H1 (cell line): ENCODE results near the gene SYNJ2. TPM values are rescaled to one million over a fixed set of nuclear protein-coding genes. Genes with fewer than 3 reads are reported as not detected.

Source experiments
- CTCF ChIA-PET: fragments of 300-600 bp; sonication (Branson Sonifier 250); formaldehyde crosslinking; loops from one replicate; lab custom pipeline; 2021; ENCODE audit not compliant: partially characterized antibody; lab: Charles Lee
- POLR2A ChIA-PET: fragments of 300-600 bp; sonication (Branson Sonifier 250); formaldehyde crosslinking; loops from one replicate; lab custom pipeline; 2021; ENCODE audit warnings: inconsistent platforms; ENCODE audit not compliant: partially characterized antibody; lab: Charles Lee
- DNase-seq, 2 experiments: peaks; one replicate each; pipeline versions ENCODE4 v3.0.0 to v3.0.0-alpha.2; 2010 to 2022; ENCODE audit warnings: low spot score in 2 of 2, low read depth in 1 of 2, mixed read lengths in 1 of 2
- FAIRE-seq: peaks from 2 replicates; lab custom pipeline; 2011; peaks lifted over from hg19 to GRCh38; lab: Jason Lieb, UNC
- H2AFZ ChIP-seq: 2 replicates; pipeline ENCODE4 v1.8.1; 2012; ENCODE audit warnings: low read length, inconsistent platforms
- H2AK5ac ChIP-seq: 2 replicates; pipeline ENCODE4 v1.6.1; 2013; ENCODE audit warnings: low read depth, low read length
- H2BK120ac ChIP-seq: replicated peaks from 2 replicates; pipeline ENCODE3; 2013; ENCODE audit warnings: low read depth, low read length, inconsistent platforms
- H2BK12ac ChIP-seq: 2 replicates; pipeline ENCODE4 v1.6.1; 2013; ENCODE audit warnings: low read depth, low read length
- H2BK15ac ChIP-seq: 2 replicates; pipeline ENCODE4 v1.6.1; 2013; ENCODE audit warnings: low read length
- H2BK20ac ChIP-seq: 2 replicates; pipeline ENCODE4 v1.6.1; 2013; ENCODE audit warnings: low read length
- H2BK5ac ChIP-seq: 2 replicates; pipeline ENCODE4 v1.6.1; 2013; ENCODE audit warnings: low read depth, low read length
- H3K14ac ChIP-seq: 2 replicates; pipeline ENCODE4 v1.6.1; 2013; ENCODE audit warnings: inconsistent platforms; ENCODE audit not compliant: insufficient read length
- H3K18ac ChIP-seq: 2 replicates; pipeline ENCODE4 v1.6.1; 2013; ENCODE audit warnings: low read length; ENCODE audit errors: extremely low read depth
- H3K23ac ChIP-seq: 2 replicates; pipeline ENCODE4 v1.6.1; 2013; ENCODE audit warnings: inconsistent platforms; ENCODE audit not compliant: insufficient read length
- H3K23me2 ChIP-seq: 2 replicates; pipeline ENCODE4 v1.6.1; 2013; ENCODE audit warnings: low read depth, low read length
- H3K27ac ChIP-seq: 2 replicates; pipeline ENCODE4 v1.6.1; 2011; ENCODE audit warnings: low read depth, low read length, inconsistent platforms
- H3K27me3 ChIP-seq, 4 experiments: replicated peaks in 1 of 4; 1 replicate in 1 of 4; 2 replicates in 3 of 4; pipeline versions ENCODE4 v1.6.1 to v1.8.1; 2011 to 2013; ENCODE audit warnings: low read length in 3 of 4, mild to moderate bottlenecking in 3 of 4, inconsistent platforms in 2 of 4, mixed read lengths in 2 of 4, moderate library complexity in 1 of 4; ENCODE audit not compliant: control insufficient read depth in 3 of 4, insufficient read depth in 3 of 4; ENCODE audit errors: extremely low read depth in 1 of 4
- H3K36me3 ChIP-seq, 4 experiments: 2 replicates each; pipeline versions ENCODE4 v1.6.1 to v1.8.1; 2011 to 2013; ENCODE audit warnings: mild to moderate bottlenecking in 4 of 4, low read length in 3 of 4, moderate library complexity in 2 of 4, control low read depth in 1 of 4, inconsistent platforms in 1 of 4; ENCODE audit not compliant: insufficient read depth in 4 of 4, control insufficient read depth in 2 of 4
- H3K4ac ChIP-seq: replicated peaks from 2 replicates; pipeline ENCODE3; 2013; ENCODE audit warnings: low read length, low read depth, mixed read lengths, inconsistent platforms; ENCODE audit not compliant: insufficient read length
- H3K4me1 ChIP-seq, 4 experiments: replicated peaks in 1 of 4; 1 replicate in 1 of 4; 2 replicates in 3 of 4; pipeline versions ENCODE4 v1.6.1 to v1.8.1; 2011 to 2013; ENCODE audit warnings: low read length in 3 of 4, inconsistent platforms in 2 of 4, mixed read lengths in 1 of 4; ENCODE audit not compliant: insufficient read depth in 4 of 4, control insufficient read depth in 3 of 4
- H3K4me2 ChIP-seq, 2 experiments: 2 replicates each; pipeline versions ENCODE4 v1.6.1 to v1.8.1; 2011 to 2013; ENCODE audit warnings: low read depth in 2 of 2, low read length in 2 of 2, control low read depth in 1 of 2, inconsistent platforms in 1 of 2, mild to moderate bottlenecking in 1 of 2; ENCODE audit not compliant: insufficient read depth in 1 of 2
- H3K4me3 ChIP-seq, 4 experiments: fragments of 200-600, 300-600 bp in 1 of 4; sonication (generic), shearing (Covaris generic), sonication (Bioruptor Twin) in 1 of 4; 2 replicates each; pipeline versions ENCODE4 v1.5.1 to v1.8.1; 2011 to 2016; ENCODE audit warnings: low read length in 4 of 4, low read depth in 3 of 4, control low read depth in 2 of 4, inconsistent platforms in 2 of 4, mild to moderate bottlenecking in 2 of 4, mixed read lengths in 1 of 4, moderate library complexity in 1 of 4; ENCODE audit not compliant: insufficient read depth in 2 of 4; ENCODE audit errors: extremely low read depth in 1 of 4
- H3K56ac ChIP-seq: replicated peaks from 2 replicates; pipeline ENCODE3; 2013; ENCODE audit warnings: low read depth, mild to moderate bottlenecking, mixed read lengths, low read length, inconsistent platforms; ENCODE audit not compliant: insufficient read length
- H3K79me1 ChIP-seq: 2 replicates; pipeline ENCODE4 v1.6.1; 2013; ENCODE audit warnings: low read depth, low read length, control low read depth
- H3K79me2 ChIP-seq, 2 experiments: 2 replicates each; pipeline versions ENCODE4 v1.6.1 to v1.8.1; 2012 to 2013; ENCODE audit warnings: low read length in 2 of 2, mild to moderate bottlenecking in 2 of 2, inconsistent platforms in 1 of 2; ENCODE audit not compliant: insufficient read depth in 2 of 2, control insufficient read depth in 1 of 2
- H3K9ac ChIP-seq, 4 experiments: replicated peaks in 1 of 4; 1 replicate in 1 of 4; 2 replicates in 3 of 4; pipeline versions ENCODE4 v1.6.1 to v1.8.1; 2011 to 2013; ENCODE audit warnings: low read depth in 3 of 4, low read length in 3 of 4, control low read depth in 2 of 4, mild to moderate bottlenecking in 2 of 4, moderate library complexity in 2 of 4, inconsistent platforms in 1 of 4; ENCODE audit errors: extremely low read depth in 1 of 4
- H3K9me3 ChIP-seq, 2 experiments: 2 replicates each; pipeline versions ENCODE4 v1.6.1 to v1.8.1; 2012 to 2013; ENCODE audit warnings: mild to moderate bottlenecking in 2 of 2, moderate library complexity in 2 of 2, control low read depth in 1 of 2, inconsistent platforms in 1 of 2, low read depth in 1 of 2, low read length in 1 of 2, mixed read lengths in 1 of 2; ENCODE audit not compliant: insufficient read depth in 2 of 2
- H4K20me1 ChIP-seq, 2 experiments: replicated peaks in 1 of 2; 2 replicates each; pipeline versions ENCODE3 to v1.8.1; 2011 to 2013; ENCODE audit warnings: inconsistent platforms in 2 of 2, low read length in 2 of 2, mild to moderate bottlenecking in 1 of 2; ENCODE audit not compliant: insufficient read depth in 2 of 2, control insufficient read depth in 1 of 2
- H4K5ac ChIP-seq: 2 replicates; pipeline ENCODE4 v1.6.1; 2013; ENCODE audit warnings: low read length, low read depth, mixed read lengths, inconsistent platforms; ENCODE audit not compliant: insufficient read length
- H4K8ac ChIP-seq: 2 replicates; pipeline ENCODE4 v1.8.0; 2013; ENCODE audit warnings: mild to moderate bottlenecking, moderate library complexity, low read length, inconsistent platforms; ENCODE audit not compliant: insufficient read depth; ENCODE audit errors: extremely low read depth
- H4K91ac ChIP-seq: replicated peaks from 2 replicates; pipeline ENCODE3; 2013; ENCODE audit warnings: low read length, mixed read lengths, inconsistent platforms; ENCODE audit not compliant: insufficient read length
- ASH2L ChIP-seq: fragments of 200-600, 300-600 bp; sonication (generic); IDR thresholded peaks from one replicate; pipeline ENCODE4 v1.7.1; 2017; ENCODE audit warnings: low read length
- BCL11A ChIP-seq, 2 experiments: IDR thresholded peaks; one replicate each; pipeline ENCODE4 v1.6.1; 2011; ENCODE audit warnings: low read depth in 2 of 2, low read length in 2 of 2, mild to moderate bottlenecking in 2 of 2
- EZH2 ChIP-seq: fragments of 200-600 bp; sonication (generic); IDR thresholded peaks from 2 replicates; pipeline ENCODE4 v1.7.1; 2012; ENCODE audit warnings: low read depth, mild to moderate bottlenecking, moderate library complexity, low read length, inconsistent platforms; ENCODE audit not compliant: severe bottlenecking
- NANOG ChIP-seq: IDR thresholded peaks from 2 replicates; pipeline ENCODE4 v1.6.1; 2011; ENCODE audit warnings: low read length, low read depth, mild to moderate bottlenecking, inconsistent platforms; ENCODE audit not compliant: insufficient read depth, poor library complexity, severe bottlenecking
- NRF1 ChIP-seq: IDR thresholded peaks from 2 replicates; pipeline ENCODE4 v1.6.1; 2011; ENCODE audit warnings: mild to moderate bottlenecking, low read depth, low read length, improper control_type of control experiment
- PHF8 ChIP-seq: fragments of 200-600 bp; sonication (generic); conservative IDR thresholded peaks from 2 replicates; pipeline ENCODE4 v1.7.1; 2012; ENCODE audit warnings: low read depth, mild to moderate bottlenecking, inconsistent platforms, low read length, moderate library complexity
- POLR2AphosphoS5 ChIP-seq: IDR thresholded peaks from 2 replicates; pipeline ENCODE4 v1.6.1; 2011; ENCODE audit warnings: low read depth, low read length
- POU5F1 ChIP-seq: IDR thresholded peaks from 2 replicates; pipeline ENCODE4 v1.6.1; 2011; ENCODE audit warnings: low read depth, mild to moderate bottlenecking, low read length, moderate library complexity
- RAD21 ChIP-seq, 2 experiments: IDR thresholded peaks in 1 of 2; conservative IDR thresholded peaks in 1 of 2; 2 replicates each; pipeline ENCODE4 v1.6.1; 2011; ENCODE audit warnings: low read depth in 2 of 2, low read length in 2 of 2, improper control_type of control experiment in 1 of 2, inconsistent platforms in 1 of 2, mild to moderate bottlenecking in 1 of 2, moderate library complexity in 1 of 2
- RFX5 ChIP-seq: IDR thresholded peaks from 2 replicates; pipeline ENCODE4 v1.6.1; 2011; ENCODE audit warnings: low read depth, low read length, improper control_type of control experiment, borderline replicate concordance
- SP2 ChIP-seq: IDR thresholded peaks from 2 replicates; pipeline ENCODE4 v1.6.1; 2012; ENCODE audit warnings: mild to moderate bottlenecking, low read length, inconsistent platforms
- SRF ChIP-seq: IDR thresholded peaks from 2 replicates; pipeline ENCODE4 v1.6.1; 2011; ENCODE audit warnings: mild to moderate bottlenecking, low read depth, low read length, moderate library complexity
- TBP ChIP-seq: IDR thresholded peaks from 2 replicates; pipeline ENCODE4 v1.6.1; 2011; ENCODE audit warnings: low read depth, low read length, improper control_type of control experiment
- TEAD4 ChIP-seq: IDR thresholded peaks from 2 replicates; pipeline ENCODE4 v1.6.1; 2012; ENCODE audit warnings: low read depth, low read length, inconsistent platforms, mixed read lengths
- YY1 ChIP-seq: IDR thresholded peaks from 2 replicates; pipeline ENCODE4 v1.6.1; 2011; ENCODE audit warnings: low read depth, mild to moderate bottlenecking, low read length
- WGBS, 2 experiments: shearing (Covaris generic) in 1 of 2; methylation state at CpG; one replicate each; pipeline versions ENCODE4 v1.1.6 to v1.1.7; 2013 to 2015; ENCODE audit warnings: low lambda C conversion rate in 2 of 2, mixed read lengths in 2 of 2, inconsistent platforms in 1 of 2, low coverage in 1 of 2, missing lambda C conversion rate in 1 of 2; ENCODE audit not compliant: insufficient replicate concordance in 2 of 2, insufficient coverage in 1 of 2, insufficient read length in 1 of 2; ENCODE audit errors: extremely low coverage in 1 of 2, missing lambda C conversion rate in 1 of 2; 5-methylcytosine and 5-hydroxymethylcytosine counted together
- polyA plus RNA-seq, 7 experiments: library from polyadenylated mRNA; depleted of rRNA in 3 of 7; stranded (reverse) in 5 of 7; unstranded in 2 of 7; fragments of >200 nt in 5 of 7; fragments of 200-250 nt in 2 of 7; gene quantifications; 1 replicate in 5 of 7; 2 replicates in 1 of 7; 4 replicates in 1 of 7; pipeline versions ENCODE4 v1.2.1 to v1.2.3, GENCODE V29; 2011 to 2013; ENCODE audit warnings: missing spikeins in 2 of 7, mixed read lengths in 2 of 7
- total RNA-seq: library from RNA; stranded (reverse); fragmentation: NEBNext Ultra II Directional; extraction: Animal tissue kit (Norgen Biotek cat#: 25700); gene quantifications from 2 replicates; pipeline ENCODE4 v1.2.1, GENCODE V29; 2021

Gene SYNJ2
- total and polyA plus RNA-seq, 2 of the 8 experiments (the other 6 are each of a cell fraction or from before 2014, with no cell fraction given), result 3.7 to 13.9 TPM

GRCh38 chr6:157951828-157952227, 29.8 kb upstream of the SYNJ2 start:
- no peaks in the 10 kb centered on the region for H3K9me3 ChIP-seq
- POLR2A ChIA-PET, result no interaction called here
- no peak overlapping the region for H4K91ac ChIP-seq
- H2BK5ac ChIP-seq, result no peak overlapping the region
- CTCF ChIA-PET, result interaction anchor here (0.7 to 1.6 kb wide), 4 partner anchors 9 to 234 kb away, joined by 3 to 4 read pairs (median 4); no protein-coding TSS in a partner anchor
- H3K56ac ChIP-seq, result no peak overlapping the region
- no peak overlapping the region for H3K9ac ChIP-seq
- H2BK15ac ChIP-seq, result no peak overlapping the region
- H3K18ac ChIP-seq, result no peak overlapping the region
- H3K23ac ChIP-seq, result no peak overlapping the region
- H3K14ac ChIP-seq, result no peak overlapping the region
- no peak overlapping the region for H2BK120ac ChIP-seq
- no peak overlapping the region for H2AK5ac ChIP-seq
- H3K4me3 ChIP-seq, result no peak overlapping the region
- peaks cover 0 to 2% (median 0%) of the 10 kb centered on the region in 4 experiments; a peak in 1 of 7 replicates for H3K4me1 ChIP-seq
- H4K5ac ChIP-seq, result no peak overlapping the region
- H3K36me3 ChIP-seq, result no peaks in the 10 kb centered on the region
- 89% methylated on average over 9 of the region's 9 CpGs; no CpG with 5 or more reads in 1 of the 2 experiments for WGBS, 2 experiments
- no peaks in the 10 kb centered on the region for H3K79me1 ChIP-seq
- H3K4me2 ChIP-seq, result no peak overlapping the region
- H3K23me2 ChIP-seq, result no peaks in the 10 kb centered on the region
- H3K27ac ChIP-seq, result no peak overlapping the region
- H2AFZ ChIP-seq, result no peak overlapping the region
- FAIRE-seq (no peak), DNase-seq (no peak)
- no peak overlapping the region for H2BK12ac ChIP-seq
- H4K20me1 ChIP-seq, result no peaks in the 10 kb centered on the region
- no peaks in the 10 kb centered on the region for H3K27me3 ChIP-seq
- no peak overlapping the region for H3K4ac ChIP-seq
- no peak overlapping the region for H4K8ac ChIP-seq
- H2BK20ac ChIP-seq, result no peak overlapping the region
- no peaks in the 10 kb centered on the region for H3K79me2 ChIP-seq
- TF ChIP-seq RAD21 (IDR thresholded peaks at IDR 0.05 in 1 of 2, conservative IDR thresholded peaks at IDR 0.05 in 1 of 2; ENCODE audit: low read depth in 2 of 2, low read length in 2 of 2) (no peak), SP2 (no peak), YY1 (no peak), POU5F1 (no peak), NRF1 (no peak), NANOG (no peak), ASH2L (no peak), PHF8 (no peak), BCL11A (IDR thresholded peaks at IDR 0.05; ENCODE audit: low read depth in 2 of 2, low read length in 2 of 2) (no peak), EZH2 (no peak), TEAD4 (no peak), SRF (no peak), TBP (no peak), POLR2AphosphoS5 (no peak), RFX5 (no peak)
